Activated T-cell treated with anti-CD3 and anti-CD28 coated beads, Interleukin-2, amount 50 U/mL, for 48 hours (primary cell): ENCODE data around the gene SAMD3.
"Not testable (repeated sequence)": the region's sequence is repeated elsewhere in the genome, so short reads cannot be mapped to it uniquely, and the experiment has no call there.

Experiments
- DNase-seq, 2 experiments: peaks; one replicate each; pipeline ENCODE4 v3.0.0-alpha.2; 2020

SAMD3 gene

GRCh38 chr6:130170160-130170559 is 52.6 kb downstream of the SAMD3 start:
- not testable (repeated sequence) for DNase-seq

GRCh38 chr6:130167655-130168054 is 55.1 kb downstream of the SAMD3 start:
- no peak for DNase-seq

- DNase-seq, result no peak
Measured at GRCh38 chr6:130164251-130164650, 58.5 kb downstream of the SAMD3 start.

GRCh38 chr6:130163266-130163665 is 59.5 kb downstream of the SAMD3 start:
- DNase-seq, result no peak

GRCh38 chr6:130162421-130162820 is 60.3 kb downstream of the SAMD3 start:
- DNase-seq, result no peak

- no peak for DNase-seq
Measured at GRCh38 chr6:130161683-130162404, 60.9 kb downstream of the SAMD3 start.

- no peak for DNase-seq
Measured at GRCh38 chr6:130159956-130160355, 62.8 kb downstream of the SAMD3 start.

- DNase-seq, result no peak
Measured at GRCh38 chr6:130158548-130158947, 64.2 kb downstream of the SAMD3 start.

GRCh38 chr6:130158056-130158455 is 64.7 kb downstream of the SAMD3 start:
- DNase-seq, result no peak

GRCh38 chr6:130156908-130157307 is 65.8 kb downstream of the SAMD3 start:
- DNase-seq, result no peak

GRCh38 chr6:130152908-130153510 is 69.7 kb downstream of the SAMD3 start:
- DNase-seq, result no peak

- no peak for DNase-seq
Measured at GRCh38 chr6:130150906-130151305, 71.8 kb downstream of the SAMD3 start.

GRCh38 chr6:130149016-130149415 is 73.7 kb downstream of the SAMD3 start:
- not testable (repeated sequence) for DNase-seq

GRCh38 chr6:130148181-130148580 is 74.6 kb downstream of the SAMD3 start:
- no peak for DNase-seq

GRCh38 chr6:130147111-130147510 is 75.6 kb downstream of the SAMD3 start:
- DNase-seq, result no peak

GRCh38 chr6:130143709-130144108 is 79.0 kb downstream of the SAMD3 start:
- DNase-seq, result no peak

- DNase-seq, result no peak
Measured at GRCh38 chr6:130140084-130140483, 82.7 kb downstream of the SAMD3 start.

- DNase-seq, result no peak
Measured at GRCh38 chr6:130138909-130139242, 83.9 kb downstream of the SAMD3 start.

- DNase-seq, result no peak
Measured at GRCh38 chr6:130138116-130138908, 84.4 kb downstream of the SAMD3 start.

- DNase-seq, result no peak
Measured at GRCh38 chr6:130136798-130137197, 86.0 kb downstream of the SAMD3 start.

GRCh38 chr6:130134582-130134981 is 88.2 kb downstream of the SAMD3 start:
- DNase-seq, result no peak

- DNase-seq, result peak; percentile 50 to 59
Measured at GRCh38 chr6:130132286-130132701, 90.5 kb downstream of the SAMD3 start.

- no peak for DNase-seq
Measured at GRCh38 chr6:130129762-130130246, 92.9 kb downstream of the SAMD3 start.

GRCh38 chr6:130128326-130128725 is 94.4 kb downstream of the SAMD3 start:
- no peak for DNase-seq
